Measurements from ENCODE around the gene GET3.

The GET3 gene

GRCh38 chr19:12782174-12782423 is 44.8 kb downstream of the GET3 start:
- ChIA-PET POLR2A (interaction anchor here (1.2 to 2.0 kb wide), 2 partner anchors 10 to 14 kb away, joined by 4 to 70 read pairs; partner anchors contain the start of gene JUNB), CTCF (interaction anchor here (11.6 kb wide), 1 partner anchor 16 kb away, joined by 399 read pairs; the partner anchor contains the start of genes JUNB, PRDX2, RNASEH2A and THSD8)
- no peak for DNase-seq (ENCODE audit: extremely low spot score)
- TF ChIP-seq CTCF (IDR thresholded peaks at IDR 0.05; ENCODE audit: control extremely low read depth, extremely low read depth, low read depth, missing control alignments), result no peak

DNA sequence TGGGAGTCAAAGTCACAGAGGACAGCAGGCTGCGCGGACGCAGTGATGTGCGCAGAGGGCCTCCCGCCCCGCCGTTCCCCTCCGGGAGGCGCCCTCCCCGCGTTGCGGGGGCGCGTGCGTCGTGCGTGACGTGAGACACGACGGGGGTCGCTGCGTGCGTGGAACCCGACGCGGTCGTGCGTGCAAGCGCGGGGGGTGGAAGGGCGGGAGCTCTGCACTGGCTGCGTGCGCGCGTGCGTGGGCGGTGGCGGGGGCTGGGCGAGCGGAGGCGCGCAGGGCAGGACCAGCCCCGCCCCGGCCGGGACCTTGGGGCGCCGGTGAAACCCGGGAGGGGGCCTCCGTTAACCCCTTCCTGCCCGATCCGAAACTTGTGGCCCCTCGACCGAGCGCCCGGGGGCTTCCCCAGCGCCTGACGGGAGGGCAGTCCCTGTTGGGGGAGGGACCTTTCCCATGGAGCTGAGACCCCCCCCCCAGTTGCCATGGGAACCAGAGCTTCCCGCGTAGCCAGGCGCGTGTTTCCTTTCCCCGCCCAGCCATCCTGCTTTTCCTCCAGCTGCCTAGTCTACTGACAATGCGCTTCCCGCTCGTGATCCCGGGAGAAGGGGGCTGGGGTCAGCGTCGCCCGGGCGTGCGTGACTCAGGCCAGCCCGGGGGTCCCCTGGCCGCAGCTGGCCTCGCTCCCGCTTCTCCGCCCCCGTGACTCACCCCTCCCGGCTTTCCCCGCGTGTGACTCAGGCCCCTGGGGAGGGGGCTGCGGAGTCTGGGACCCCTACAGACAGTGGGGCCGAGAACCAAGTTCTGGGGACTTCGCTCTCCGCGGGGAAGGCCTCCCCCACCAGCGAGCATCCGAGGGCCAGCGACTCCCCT is 45.4 kb downstream of the GET3 start:
- peak; percentile 7 for TF ChIP-seq CTCF (IDR thresholded peaks at IDR 0.05; ENCODE audit: control extremely low read depth, extremely low read depth, low read depth, missing control alignments)
- DNase-seq (ENCODE audit: extremely low spot score), result peak; percentile 82
- ChIA-PET CTCF (interaction anchor here (1.0 to 11.6 kb wide), 2 partner anchors 16 to 22 kb away, joined by 6 to 399 read pairs; partner anchors contain the start of genes JUNB, PRDX2, RNASEH2A and THSD8), POLR2A (interaction anchor here (1.2 to 2.0 kb wide), 2 partner anchors 9 to 13 kb away, joined by 4 to 70 read pairs; partner anchors contain the start of gene JUNB)

DNA sequence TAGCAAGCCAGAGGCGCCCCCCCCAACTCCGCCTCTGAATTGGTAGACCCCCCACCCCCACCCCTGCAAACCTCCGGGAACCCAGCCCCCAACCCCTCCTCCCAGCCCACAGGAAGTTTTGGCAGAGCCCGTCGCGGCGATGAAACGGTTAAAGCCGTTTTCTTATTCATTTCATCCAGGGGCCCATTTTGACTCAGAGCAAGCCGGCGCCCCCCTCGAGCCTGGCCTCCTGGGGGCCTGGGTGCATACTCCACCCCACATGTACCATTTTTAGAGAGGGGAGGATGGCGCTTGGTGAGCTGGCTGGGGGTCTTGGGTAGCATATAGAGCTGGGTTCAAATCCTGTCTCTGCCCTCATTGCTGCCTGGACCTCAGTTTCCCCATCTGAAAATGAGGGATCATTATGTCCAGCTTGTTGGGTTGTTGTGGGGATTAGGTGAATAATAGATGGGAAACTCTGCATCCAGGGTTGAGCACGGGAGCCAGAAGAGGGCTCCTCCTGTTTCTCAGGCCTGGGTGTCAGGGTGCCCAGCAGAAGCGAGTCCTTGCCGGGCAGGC is 46.1 kb downstream of the GET3 start:
- POLR2A ChIA-PET, result interaction anchor here (1.2 to 2.0 kb wide), 2 partner anchors 9 to 12 kb away, joined by 4 to 70 read pairs; partner anchors contain the start of gene JUNB
- DNase-seq (ENCODE audit: extremely low spot score), result peak; percentile 46
- TF ChIP-seq CTCF (IDR thresholded peaks at IDR 0.05; ENCODE audit: control extremely low read depth, extremely low read depth, low read depth, missing control alignments), result no peak
- CTCF ChIA-PET, result interaction anchor here (1.0 to 11.6 kb wide), 3 partner anchors 13 to 23 kb away, joined by 5 to 399 read pairs (median 6); partner anchors contain the start of genes JUNB, PRDX2, RNASEH2A and THSD8

GRCh38 chr19:12783849-12784393 is 46.6 kb downstream of the GET3 start:
- ChIA-PET CTCF (interaction anchor here (1.4 kb wide), 1 partner anchor 12 kb away, joined by 5 read pairs; no protein-coding TSS in a partner anchor), POLR2A (interaction anchor here (2.0 kb wide), 1 partner anchor 8 kb away, joined by 70 read pairs; the partner anchor contains the start of gene JUNB)
- DNase-seq (ENCODE audit: extremely low spot score), result no peak
- TF ChIP-seq CTCF (IDR thresholded peaks at IDR 0.05; ENCODE audit: control extremely low read depth, extremely low read depth, low read depth, missing control alignments), result no peak

DNA sequence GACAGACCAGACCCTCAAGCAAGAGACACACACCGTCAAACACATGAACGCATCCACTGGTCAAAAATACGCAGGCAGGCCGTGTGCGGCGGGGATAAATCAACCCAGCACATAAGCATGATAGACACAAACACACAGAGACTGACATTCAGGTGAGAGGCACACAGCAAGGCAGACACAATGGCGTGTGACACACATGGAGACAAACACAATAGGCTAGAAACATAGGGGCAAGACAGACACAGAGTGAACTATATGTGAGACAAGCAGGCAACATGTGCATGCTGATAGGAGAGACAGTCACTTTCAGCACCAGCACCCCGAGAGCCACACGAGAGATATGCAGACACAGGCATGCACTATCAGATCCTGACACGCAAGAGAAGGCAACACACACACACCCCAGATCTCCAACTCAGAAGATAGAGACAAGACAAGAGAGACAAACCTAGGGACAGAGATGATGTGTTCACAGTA is 47.1 kb downstream of the GET3 start:
- ChIA-PET POLR2A (no interaction called here), CTCF (interaction anchor here (1.4 kb wide), 1 partner anchor 12 kb away, joined by 5 read pairs; no protein-coding TSS in a partner anchor)
- no peak for TF ChIP-seq CTCF (IDR thresholded peaks at IDR 0.05; ENCODE audit: control extremely low read depth, extremely low read depth, low read depth, missing control alignments)
- no peak for DNase-seq (ENCODE audit: extremely low spot score)

DNA sequence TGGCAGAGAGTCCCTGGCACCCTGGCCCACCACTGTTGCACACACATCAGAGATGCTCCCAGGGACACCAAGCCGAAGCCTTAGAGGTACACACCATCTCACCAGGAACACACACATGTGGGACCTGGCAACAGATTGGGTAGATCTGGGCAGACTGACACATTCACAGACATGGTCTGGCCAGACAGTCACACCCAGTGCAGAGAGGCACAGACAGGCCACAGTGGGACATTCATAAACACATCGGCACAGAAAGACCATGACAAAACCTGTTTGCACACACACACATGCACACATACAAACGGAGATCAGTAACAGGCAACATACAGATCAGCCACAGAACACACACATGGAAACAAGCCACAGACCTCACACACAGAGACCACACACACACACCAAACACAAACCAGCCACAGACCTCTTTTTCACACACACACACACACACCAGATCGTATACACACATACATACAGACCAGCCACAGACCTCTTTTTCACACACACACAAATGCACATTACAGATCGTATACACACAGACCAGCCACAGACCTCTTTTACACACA is 47.7 kb downstream of the GET3 start:
- ChIA-PET POLR2A (no interaction called here), CTCF (interaction anchor here (0.9 kb wide), 1 partner anchor 11 kb away, joined by 3 read pairs; no protein-coding TSS in a partner anchor)
- no peak for DNase-seq (ENCODE audit: extremely low spot score)
- no peak for TF ChIP-seq CTCF (IDR thresholded peaks at IDR 0.05; ENCODE audit: control extremely low read depth, extremely low read depth, low read depth, missing control alignments)

Data from GM10248 (cell line).